HepG2 (cell line): ENCODE results near the gene WNK2. TPM values are rescaled to one million over a fixed set of nuclear protein-coding genes. Genes with fewer than 3 reads are reported as not detected.

Experiments used
- ATF2 ChIP-seq: sonication (generic); formaldehyde crosslinking; IDR thresholded peaks from 2 replicates; pipeline ENCODE4 v1.4.0; 2020; ENCODE audit warnings: missing genetic modification reagents
- ELF3 ChIP-seq: IDR thresholded peaks from 2 replicates; pipeline ENCODE4 v1.6.1; 2016; ENCODE audit warnings: missing genetic modification reagents, missing compliant biosample characterization
- KLF6 ChIP-seq: IDR thresholded peaks from 2 replicates; pipeline ENCODE4 v1.8.0; 2016; ENCODE audit warnings: missing biosample characterization, missing genetic modification reagents
- MTERF4 ChIP-seq: sonication (generic); formaldehyde crosslinking; IDR thresholded peaks from 2 replicates; pipeline ENCODE4 v1.8.0; 2023; ENCODE audit warnings: mild to moderate bottlenecking, missing genetic modification reagents
- NFATC3 ChIP-seq: sonication (generic); formaldehyde crosslinking; IDR thresholded peaks from 2 replicates; pipeline ENCODE4 v1.5.1; 2020; ENCODE audit warnings: mild to moderate bottlenecking, missing genetic modification reagents
- SMYD3 ChIP-seq: sonication (generic); formaldehyde crosslinking; IDR thresholded peaks from 2 replicates; pipeline ENCODE4 v1.8.1; 2023; ENCODE audit warnings: mild to moderate bottlenecking, missing genetic modification reagents
- ZNF569 ChIP-seq: sonication (generic); formaldehyde crosslinking; IDR thresholded peaks from 2 replicates; pipeline ENCODE4 v1.5.0; 2020; ENCODE audit warnings: mild to moderate bottlenecking, missing genetic modification reagents, moderate library complexity, borderline replicate concordance
- ZNF687 ChIP-seq: sonication (generic); formaldehyde crosslinking; IDR thresholded peaks from 2 replicates; pipeline ENCODE4 v1.5.1; 2020; ENCODE audit warnings: mild to moderate bottlenecking, missing genetic modification reagents, moderate library complexity
- ZNF766 ChIP-seq: sonication (generic); formaldehyde crosslinking; IDR thresholded peaks from 2 replicates; pipeline ENCODE4 v1.5.0; 2020; ENCODE audit warnings: missing genetic modification reagents, borderline replicate concordance
- polyA plus RNA-seq, 8 experiments: library from polyadenylated mRNA; depleted of rRNA in 3 of 8; stranded (reverse) in 7 of 8; unstranded in 1 of 8; fragments of >200 nt; fragmentation: Illumina TruSeq in 4 of 8; extraction: Trizol in 4 of 8; gene quantifications; 2 replicates each; pipeline versions ENCODE4 v1.2.1 to v1.2.3, GENCODE V29; 2011 to 2016; ENCODE audit warnings: low read depth in 4 of 8, missing spikeins in 1 of 8, mixed read lengths in 1 of 8; ENCODE audit not compliant: insufficient read depth in 1 of 8
- total RNA-seq, 5 experiments: library from RNA; depleted of rRNA; stranded (reverse); fragments of >200 nt; fragmentation: Illumina TruSeq; extraction: Trizol; gene quantifications; 2 replicates each; pipeline ENCODE4 v1.2.3, GENCODE V29; 2016; ENCODE audit warnings: low read depth in 1 of 5
- TF ChIP-seq, protein P1 (sequence below): sonication (generic); formaldehyde crosslinking; IDR thresholded peaks from 2 replicates; pipeline ENCODE4 v1.4.0; 2020; ENCODE audit warnings: missing genetic modification reagents, mild to moderate bottlenecking, borderline replicate concordance
- TF ChIP-seq, protein P2 (sequence below): sonication (generic); formaldehyde crosslinking; IDR thresholded peaks from 2 replicates; pipeline ENCODE4 v1.8.0; 2022; ENCODE audit warnings: mild to moderate bottlenecking, missing genetic modification reagents, moderate library complexity

WNK2 gene
- total and polyA plus RNA-seq, 2 of the 13 experiments (the other 11 are each of a cell fraction or from before 2014, with no cell fraction given) = 10.5 to 12.0 TPM

- TF ChIP-seq MTERF4 = peak; percentile 33; the same call in 1 of the 2 replicates
- no peak for TF ChIP-seq SMYD3 (CRISPR knock-in tag)
- TF ChIP-seq NFATC3 = 0 out of 2 replicates have a peak, but pooled peaks have one; percentile 50
- TF ChIP-seq, protein P1, sequence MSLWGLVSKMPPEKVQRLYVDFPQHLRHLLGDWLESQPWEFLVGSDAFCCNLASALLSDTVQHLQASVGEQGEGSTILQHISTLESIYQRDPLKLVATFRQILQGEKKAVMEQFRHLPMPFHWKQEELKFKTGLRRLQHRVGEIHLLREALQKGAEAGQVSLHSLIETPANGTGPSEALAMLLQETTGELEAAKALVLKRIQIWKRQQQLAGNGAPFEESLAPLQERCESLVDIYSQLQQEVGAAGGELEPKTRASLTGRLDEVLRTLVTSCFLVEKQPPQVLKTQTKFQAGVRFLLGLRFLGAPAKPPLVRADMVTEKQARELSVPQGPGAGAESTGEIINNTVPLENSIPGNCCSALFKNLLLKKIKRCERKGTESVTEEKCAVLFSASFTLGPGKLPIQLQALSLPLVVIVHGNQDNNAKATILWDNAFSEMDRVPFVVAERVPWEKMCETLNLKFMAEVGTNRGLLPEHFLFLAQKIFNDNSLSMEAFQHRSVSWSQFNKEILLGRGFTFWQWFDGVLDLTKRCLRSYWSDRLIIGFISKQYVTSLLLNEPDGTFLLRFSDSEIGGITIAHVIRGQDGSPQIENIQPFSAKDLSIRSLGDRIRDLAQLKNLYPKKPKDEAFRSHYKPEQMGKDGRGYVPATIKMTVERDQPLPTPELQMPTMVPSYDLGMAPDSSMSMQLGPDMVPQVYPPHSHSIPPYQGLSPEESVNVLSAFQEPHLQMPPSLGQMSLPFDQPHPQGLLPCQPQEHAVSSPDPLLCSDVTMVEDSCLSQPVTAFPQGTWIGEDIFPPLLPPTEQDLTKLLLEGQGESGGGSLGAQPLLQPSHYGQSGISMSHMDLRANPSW (CRISPR knock-in tag) = no peak
- TF ChIP-seq ZNF687 = peak; percentile 64
- TF ChIP-seq KLF6 (CRISPR knock-in tag) = 0 out of 2 replicates have a peak, but pooled peaks have one; percentile 23
- no peak for TF ChIP-seq ZNF569
- TF ChIP-seq ZNF766 (CRISPR knock-in tag) = no peak
- TF ChIP-seq ELF3 (CRISPR knock-in tag) = no peak
- TF ChIP-seq ATF2 = no peak
- TF ChIP-seq, protein P2, sequence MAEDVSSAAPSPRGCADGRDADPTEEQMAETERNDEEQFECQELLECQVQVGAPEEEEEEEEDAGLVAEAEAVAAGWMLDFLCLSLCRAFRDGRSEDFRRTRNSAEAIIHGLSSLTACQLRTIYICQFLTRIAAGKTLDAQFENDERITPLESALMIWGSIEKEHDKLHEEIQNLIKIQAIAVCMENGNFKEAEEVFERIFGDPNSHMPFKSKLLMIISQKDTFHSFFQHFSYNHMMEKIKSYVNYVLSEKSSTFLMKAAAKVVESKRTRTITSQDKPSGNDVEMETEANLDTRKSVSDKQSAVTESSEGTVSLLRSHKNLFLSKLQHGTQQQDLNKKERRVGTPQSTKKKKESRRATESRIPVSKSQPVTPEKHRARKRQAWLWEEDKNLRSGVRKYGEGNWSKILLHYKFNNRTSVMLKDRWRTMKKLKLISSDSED = no peak
These were observed at the start of gene WNK2 (continued) for GRCh38 chr9:93183663-93184431.
